ENCODE measurements around the gene LANCL2.

DNA sequence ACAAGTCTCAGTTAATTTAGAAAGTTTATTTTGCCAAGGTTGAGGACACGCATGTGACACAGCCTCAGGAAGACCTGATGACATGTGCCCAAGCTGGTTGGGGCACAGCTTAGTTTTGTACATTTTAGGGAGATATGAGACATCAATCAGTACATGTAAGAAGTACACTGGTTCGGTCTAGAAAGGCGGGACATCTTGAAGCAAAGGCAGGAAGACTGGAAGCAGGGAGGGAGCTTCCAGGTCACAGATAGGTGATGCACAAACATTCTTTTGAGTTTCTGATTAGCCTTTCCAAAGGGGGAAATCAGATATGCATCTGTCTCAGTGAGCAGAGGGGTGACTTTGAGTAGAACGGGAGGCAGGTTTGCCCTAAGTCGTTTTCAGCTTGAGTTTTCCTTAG lies 29.4 kb upstream of the LANCL2 start:
- no peak for TF ChIP-seq JUN (IDR thresholded peaks at IDR 0.05; ENCODE audit: borderline replicate concordance, low read depth, low read length)
- no peak for TF ChIP-seq JUN (CRISPR knock-in tag; IDR thresholded peaks at IDR 0.05; ENCODE audit: borderline replicate concordance)
- no peak for TF ChIP-seq CHD4 (IDR thresholded peaks at IDR 0.05; ENCODE audit: insufficient read depth, insufficient replicate concordance, low read depth, low read length, poor library complexity, severe bottlenecking)
- no peak for TF ChIP-seq ZNF140 (CRISPR knock-in tag; IDR thresholded peaks at IDR 0.05)
- TF ChIP-seq, protein P1, sequence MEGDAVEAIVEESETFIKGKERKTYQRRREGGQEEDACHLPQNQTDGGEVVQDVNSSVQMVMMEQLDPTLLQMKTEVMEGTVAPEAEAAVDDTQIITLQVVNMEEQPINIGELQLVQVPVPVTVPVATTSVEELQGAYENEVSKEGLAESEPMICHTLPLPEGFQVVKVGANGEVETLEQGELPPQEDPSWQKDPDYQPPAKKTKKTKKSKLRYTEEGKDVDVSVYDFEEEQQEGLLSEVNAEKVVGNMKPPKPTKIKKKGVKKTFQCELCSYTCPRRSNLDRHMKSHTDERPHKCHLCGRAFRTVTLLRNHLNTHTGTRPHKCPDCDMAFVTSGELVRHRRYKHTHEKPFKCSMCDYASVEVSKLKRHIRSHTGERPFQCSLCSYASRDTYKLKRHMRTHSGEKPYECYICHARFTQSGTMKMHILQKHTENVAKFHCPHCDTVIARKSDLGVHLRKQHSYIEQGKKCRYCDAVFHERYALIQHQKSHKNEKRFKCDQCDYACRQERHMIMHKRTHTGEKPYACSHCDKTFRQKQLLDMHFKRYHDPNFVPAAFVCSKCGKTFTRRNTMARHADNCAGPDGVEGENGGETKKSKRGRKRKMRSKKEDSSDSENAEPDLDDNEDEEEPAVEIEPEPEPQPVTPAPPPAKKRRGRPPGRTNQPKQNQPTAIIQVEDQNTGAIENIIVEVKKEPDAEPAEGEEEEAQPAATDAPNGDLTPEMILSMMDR (IDR thresholded peaks at IDR 0.05 in 2 of 3, conservative IDR thresholded peaks at IDR 0.05 in 1 of 3; ENCODE audit: insufficient read depth in 2 of 3, low read depth in 1 of 3, low read length in 3 of 3): no peak
- TF ChIP-seq, protein P2, sequence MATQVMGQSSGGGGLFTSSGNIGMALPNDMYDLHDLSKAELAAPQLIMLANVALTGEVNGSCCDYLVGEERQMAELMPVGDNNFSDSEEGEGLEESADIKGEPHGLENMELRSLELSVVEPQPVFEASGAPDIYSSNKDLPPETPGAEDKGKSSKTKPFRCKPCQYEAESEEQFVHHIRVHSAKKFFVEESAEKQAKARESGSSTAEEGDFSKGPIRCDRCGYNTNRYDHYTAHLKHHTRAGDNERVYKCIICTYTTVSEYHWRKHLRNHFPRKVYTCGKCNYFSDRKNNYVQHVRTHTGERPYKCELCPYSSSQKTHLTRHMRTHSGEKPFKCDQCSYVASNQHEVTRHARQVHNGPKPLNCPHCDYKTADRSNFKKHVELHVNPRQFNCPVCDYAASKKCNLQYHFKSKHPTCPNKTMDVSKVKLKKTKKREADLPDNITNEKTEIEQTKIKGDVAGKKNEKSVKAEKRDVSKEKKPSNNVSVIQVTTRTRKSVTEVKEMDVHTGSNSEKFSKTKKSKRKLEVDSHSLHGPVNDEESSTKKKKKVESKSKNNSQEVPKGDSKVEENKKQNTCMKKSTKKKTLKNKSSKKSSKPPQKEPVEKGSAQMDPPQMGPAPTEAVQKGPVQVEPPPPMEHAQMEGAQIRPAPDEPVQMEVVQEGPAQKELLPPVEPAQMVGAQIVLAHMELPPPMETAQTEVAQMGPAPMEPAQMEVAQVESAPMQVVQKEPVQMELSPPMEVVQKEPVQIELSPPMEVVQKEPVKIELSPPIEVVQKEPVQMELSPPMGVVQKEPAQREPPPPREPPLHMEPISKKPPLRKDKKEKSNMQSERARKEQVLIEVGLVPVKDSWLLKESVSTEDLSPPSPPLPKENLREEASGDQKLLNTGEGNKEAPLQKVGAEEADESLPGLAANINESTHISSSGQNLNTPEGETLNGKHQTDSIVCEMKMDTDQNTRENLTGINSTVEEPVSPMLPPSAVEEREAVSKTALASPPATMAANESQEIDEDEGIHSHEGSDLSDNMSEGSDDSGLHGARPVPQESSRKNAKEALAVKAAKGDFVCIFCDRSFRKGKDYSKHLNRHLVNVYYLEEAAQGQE (IDR thresholded peaks at IDR 0.05; ENCODE audit: borderline replicate concordance): no peak
- TF ChIP-seq, protein P2 (CRISPR knock-in tag; IDR thresholded peaks at IDR 0.05; ENCODE audit: low read depth): no peak
- TF ChIP-seq, protein P3, sequence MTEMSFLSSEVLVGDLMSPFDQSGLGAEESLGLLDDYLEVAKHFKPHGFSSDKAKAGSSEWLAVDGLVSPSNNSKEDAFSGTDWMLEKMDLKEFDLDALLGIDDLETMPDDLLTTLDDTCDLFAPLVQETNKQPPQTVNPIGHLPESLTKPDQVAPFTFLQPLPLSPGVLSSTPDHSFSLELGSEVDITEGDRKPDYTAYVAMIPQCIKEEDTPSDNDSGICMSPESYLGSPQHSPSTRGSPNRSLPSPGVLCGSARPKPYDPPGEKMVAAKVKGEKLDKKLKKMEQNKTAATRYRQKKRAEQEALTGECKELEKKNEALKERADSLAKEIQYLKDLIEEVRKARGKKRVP (CRISPR knock-in tag; IDR thresholded peaks at IDR 0.05): no peak
- no peak for TF ChIP-seq ZNF282 (CRISPR knock-in tag; IDR thresholded peaks at IDR 0.05)
- TF ChIP-seq ARNT (IDR thresholded peaks at IDR 0.05): no peak
- no peak for TF ChIP-seq TGIF2 (CRISPR knock-in tag; IDR thresholded peaks at IDR 0.05)
- TF ChIP-seq, protein P4, sequence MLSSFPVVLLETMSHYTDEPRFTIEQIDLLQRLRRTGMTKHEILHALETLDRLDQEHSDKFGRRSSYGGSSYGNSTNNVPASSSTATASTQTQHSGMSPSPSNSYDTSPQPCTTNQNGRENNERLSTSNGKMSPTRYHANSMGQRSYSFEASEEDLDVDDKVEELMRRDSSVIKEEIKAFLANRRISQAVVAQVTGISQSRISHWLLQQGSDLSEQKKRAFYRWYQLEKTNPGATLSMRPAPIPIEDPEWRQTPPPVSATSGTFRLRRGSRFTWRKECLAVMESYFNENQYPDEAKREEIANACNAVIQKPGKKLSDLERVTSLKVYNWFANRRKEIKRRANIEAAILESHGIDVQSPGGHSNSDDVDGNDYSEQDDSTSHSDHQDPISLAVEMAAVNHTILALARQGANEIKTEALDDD (IDR thresholded peaks at IDR 0.05): no peak
- TF ChIP-seq CHD2 (IDR thresholded peaks at IDR 0.05; ENCODE audit: low read depth, low read length): no peak
- TF ChIP-seq GATAD2B (IDR thresholded peaks at IDR 0.05; ENCODE audit: borderline replicate concordance): no peak
- no peak for TF ChIP-seq EZH2 (IDR thresholded peaks at IDR 0.05; ENCODE audit: borderline replicate concordance, low read depth, low read length)
